ENCODE results near the gene ZFY.

DNA sequence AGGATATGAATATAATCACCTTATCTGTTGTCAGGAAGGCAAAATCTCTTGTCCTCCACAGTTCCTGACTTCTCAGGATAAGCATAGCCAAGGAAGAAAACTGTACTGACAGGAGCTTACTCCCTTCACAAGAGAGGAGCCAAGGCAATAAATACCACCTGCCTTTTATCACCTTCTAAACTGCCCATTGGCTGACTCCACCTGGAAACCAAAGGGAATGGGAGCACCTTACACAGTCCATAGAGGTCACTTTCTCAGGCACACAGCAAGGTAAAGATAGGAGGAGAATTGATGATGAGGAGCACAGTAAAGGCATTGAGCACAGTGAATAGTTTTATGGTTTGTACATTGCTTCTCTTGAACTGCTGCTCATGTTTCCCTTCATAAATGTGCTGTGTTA lies 72.8 kb downstream of the ZFY start:
- TF ChIP-seq, protein P1, sequence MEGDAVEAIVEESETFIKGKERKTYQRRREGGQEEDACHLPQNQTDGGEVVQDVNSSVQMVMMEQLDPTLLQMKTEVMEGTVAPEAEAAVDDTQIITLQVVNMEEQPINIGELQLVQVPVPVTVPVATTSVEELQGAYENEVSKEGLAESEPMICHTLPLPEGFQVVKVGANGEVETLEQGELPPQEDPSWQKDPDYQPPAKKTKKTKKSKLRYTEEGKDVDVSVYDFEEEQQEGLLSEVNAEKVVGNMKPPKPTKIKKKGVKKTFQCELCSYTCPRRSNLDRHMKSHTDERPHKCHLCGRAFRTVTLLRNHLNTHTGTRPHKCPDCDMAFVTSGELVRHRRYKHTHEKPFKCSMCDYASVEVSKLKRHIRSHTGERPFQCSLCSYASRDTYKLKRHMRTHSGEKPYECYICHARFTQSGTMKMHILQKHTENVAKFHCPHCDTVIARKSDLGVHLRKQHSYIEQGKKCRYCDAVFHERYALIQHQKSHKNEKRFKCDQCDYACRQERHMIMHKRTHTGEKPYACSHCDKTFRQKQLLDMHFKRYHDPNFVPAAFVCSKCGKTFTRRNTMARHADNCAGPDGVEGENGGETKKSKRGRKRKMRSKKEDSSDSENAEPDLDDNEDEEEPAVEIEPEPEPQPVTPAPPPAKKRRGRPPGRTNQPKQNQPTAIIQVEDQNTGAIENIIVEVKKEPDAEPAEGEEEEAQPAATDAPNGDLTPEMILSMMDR (IDR thresholded peaks at IDR 0.05; ENCODE audit: insufficient read depth, low read depth, low read length): no peak
- no peak for TF ChIP-seq EZH2 (IDR thresholded peaks at IDR 0.05; ENCODE audit: insufficient read depth, low read length)

Measured in astrocyte (in vitro differentiated cells and primary cell).